Heart left ventricle (tissue), 16 donors: ENCODE data around the gene TM4SF20. TPM values are rescaled to one million over a fixed set of nuclear protein-coding genes. Genes with fewer than 3 reads are reported as not detected.
A peak's percentile ranks its signal among the peaks of the same experiment; 100 is the strongest.

Experiments used
- ATAC-seq, 4 donors: fragments of 200-7000 bp; cut with Tn5 transposase; one replicate each; pipeline ENCODE4 v1.9.1; 2020 to 2022; ENCODE audit warnings: moderate library complexity in 4 of 4, mild to moderate bottlenecking in 3 of 4, moderate number of reproducible peaks in 1 of 4
- DNase-seq, 5 donors: peaks; one replicate each; pipeline ENCODE4 v3.0.0-alpha.2; 2020
- H3K27ac ChIP-seq, 12 donors: fragments of 200-600 bp; sonication (generic) in 4 of 12; one replicate each; pipeline versions ENCODE4 v1.5.0 to v1.8.0; 2016 to 2022; ENCODE audit warnings: mild to moderate bottlenecking in 2 of 12
- H3K27me3 ChIP-seq, 9 donors: fragments of 200-600 bp; sonication (generic) in 2 of 9; one replicate each; pipeline versions ENCODE4 v1.5.1 to v1.8.0; 2016 to 2022; ENCODE audit warnings: mild to moderate bottlenecking in 3 of 9
- H3K36me3 ChIP-seq, 9 donors: fragments of 200-600 bp; sonication (generic) in 2 of 9; one replicate each; pipeline versions ENCODE4 v1.5.0 to v1.8.0; 2018 to 2022; ENCODE audit warnings: mild to moderate bottlenecking in 2 of 9
- H3K4me1 ChIP-seq, 12 donors: fragments of 200-600 bp; sonication (generic) in 4 of 12; one replicate each; pipeline versions ENCODE4 v1.5.0 to v1.8.0; 2016 to 2022; ENCODE audit warnings: mild to moderate bottlenecking in 3 of 12
- H3K4me3 ChIP-seq, 12 donors: fragments of 200-600 bp; sonication (generic) in 4 of 12; one replicate each; pipeline versions ENCODE4 v1.5.0 to v1.8.0; 2017 to 2022; ENCODE audit warnings: mild to moderate bottlenecking in 9 of 12, moderate library complexity in 4 of 12
- H3K9me3 ChIP-seq, 12 donors: fragments of 200-600 bp; sonication (generic) in 4 of 12; one replicate each; pipeline versions ENCODE4 v1.5.0 to v1.8.0; 2016 to 2022; ENCODE audit warnings: mild to moderate bottlenecking in 1 of 12
- POLR2A ChIP-seq, 2 donors: fragments of 450-650 bp; IDR thresholded peaks; one replicate each; pipeline ENCODE4 v1.6.1; 2017; ENCODE audit warnings: antibody characterized with exemption in 2 of 2, mild to moderate bottlenecking in 2 of 2, moderate library complexity in 2 of 2
- WGBS, 4 donors: extraction: QIAGEN DNeasy Blood & Tissue Kit in 2 of 4; methylation state at CpG; one replicate each; pipeline versions ENCODE4 v1.1.5 to v1.1.7; 2013 to 2018; 5-methylcytosine and 5-hydroxymethylcytosine counted together
- intact Hi-C, 10 donors: fragments of 100-400 bp; cut with DNase I; formaldehyde crosslinking; loops; one replicate each; pipeline versions ENCODE4 v1.11.1 to v1.14.2; 2022
- polyA plus RNA-seq, 2 donors: library from polyadenylated mRNA; stranded (reverse); fragments of 200-250 nt; gene quantifications; one replicate each; pipeline ENCODE4 v1.2.3, GENCODE V29; 2013
- total RNA-seq, 9 donors: library from RNA; depleted of rRNA in 2 of 9; stranded (reverse); fragments of >200 nt in 2 of 9; fragmentation: NEBNext Ultra II Directional in 3 of 9; extraction: Animal tissue kit (Norgen Biotek cat#: 25700) in 3 of 9; gene quantifications; one replicate each; pipeline versions ENCODE4 v1.1.0 to v1.2.4, GENCODE V29; 2016 to 2023
- TF ChIP-seq, protein P1 (sequence below), 12 donors: fragments of 200-600 bp; sonication (generic) in 4 of 12; IDR thresholded peaks; one replicate each; pipeline versions ENCODE4 v1.5.0 to v1.8.0; 2018 to 2022; ENCODE audit warnings: antibody characterized with exemption in 12 of 12, mild to moderate bottlenecking in 5 of 12
- donor health status: ischemic (EF 13 %, LVEDD 7.1; RV severe dilation, severe dysfunction).
- donor health status: healthy with polysubstance abuse.
- donor health status: DM: no; HTN: yes; CAD: no.
- donor health status: DM: no; HTN: no; CAD: no.
- donor health status: ischemic (EF 25% LVEDD 6.9; RV normal size, moderate dysfunction).
- donor health status: ischemic (EF 25% LVEDD 5.7; RV mildly dilated, moderate dysfunction).
- donor health status: healthy.
- donor health status: DM: yes; HTN: yes; CAD: no.
- donor health status: ischemic (EF 35%, LVEDD 5.7; RV mildly dilated, moderate dysfunction).
- donor health status: nonischemic (EF 11% LVEDD 7.7; RV severe dilation, severe dysfunction).
- donor health status: DM: yes; HTN: yes; CAD: no.
- donor health status: PGD.
- donor health status: ischemic (EF 29% LVEDD 5.4; RV normal size, mild dysfunction).
- donor health status: nonischemic (EF 23%, LVEDD 6.1; RV moderate dilation, normal function).

The TM4SF20 gene
- total and polyA plus RNA-seq, 11 donors: not detected

DNA sequence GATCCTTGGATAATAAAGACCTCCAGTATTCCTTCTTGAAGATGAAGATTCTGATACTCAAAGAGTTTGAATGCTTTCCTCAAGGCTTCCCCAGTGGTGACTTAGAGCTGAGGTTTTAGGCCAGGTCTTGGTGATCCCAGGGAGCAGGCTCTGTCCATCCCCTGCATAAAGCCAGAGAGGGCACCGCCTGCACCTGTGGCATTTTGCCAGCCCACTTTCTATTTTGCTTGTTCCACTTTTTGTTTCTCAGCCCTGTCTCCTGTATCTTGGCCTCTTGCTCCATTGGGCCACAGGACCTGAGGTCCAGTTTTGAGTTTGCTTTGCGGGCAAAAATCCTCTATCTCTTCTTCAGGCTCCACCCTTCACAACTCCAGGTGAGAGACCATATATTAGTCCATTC, 15.3 kb upstream of the TM4SF20 start:
- Histone ChIP-seq H3K27ac (no peak overlapping the region), H3K36me3 (no peaks in the 10 kb centered on the region), H3K27me3 (no peaks in the 10 kb centered on the region), H3K9me3 (no peaks in the 10 kb centered on the region), H3K4me1 (peaks cover 0 to 11% (median 0%) of the 10 kb centered on the region in 12 donors), H3K4me3 (no peak overlapping the region)
- ATAC-seq (no peak), DNase-seq (no peak)
- 49 to 96% (median 80%) methylated on average over 2 of the region's 2 CpGs for WGBS, 4 donors
- intact Hi-C loops: no loop called here
- TF ChIP-seq, protein P1, sequence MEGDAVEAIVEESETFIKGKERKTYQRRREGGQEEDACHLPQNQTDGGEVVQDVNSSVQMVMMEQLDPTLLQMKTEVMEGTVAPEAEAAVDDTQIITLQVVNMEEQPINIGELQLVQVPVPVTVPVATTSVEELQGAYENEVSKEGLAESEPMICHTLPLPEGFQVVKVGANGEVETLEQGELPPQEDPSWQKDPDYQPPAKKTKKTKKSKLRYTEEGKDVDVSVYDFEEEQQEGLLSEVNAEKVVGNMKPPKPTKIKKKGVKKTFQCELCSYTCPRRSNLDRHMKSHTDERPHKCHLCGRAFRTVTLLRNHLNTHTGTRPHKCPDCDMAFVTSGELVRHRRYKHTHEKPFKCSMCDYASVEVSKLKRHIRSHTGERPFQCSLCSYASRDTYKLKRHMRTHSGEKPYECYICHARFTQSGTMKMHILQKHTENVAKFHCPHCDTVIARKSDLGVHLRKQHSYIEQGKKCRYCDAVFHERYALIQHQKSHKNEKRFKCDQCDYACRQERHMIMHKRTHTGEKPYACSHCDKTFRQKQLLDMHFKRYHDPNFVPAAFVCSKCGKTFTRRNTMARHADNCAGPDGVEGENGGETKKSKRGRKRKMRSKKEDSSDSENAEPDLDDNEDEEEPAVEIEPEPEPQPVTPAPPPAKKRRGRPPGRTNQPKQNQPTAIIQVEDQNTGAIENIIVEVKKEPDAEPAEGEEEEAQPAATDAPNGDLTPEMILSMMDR (IDR thresholded peaks at IDR 0.05): no peak
- TF ChIP-seq POLR2A (IDR thresholded peaks at IDR 0.05): no peak

DNA sequence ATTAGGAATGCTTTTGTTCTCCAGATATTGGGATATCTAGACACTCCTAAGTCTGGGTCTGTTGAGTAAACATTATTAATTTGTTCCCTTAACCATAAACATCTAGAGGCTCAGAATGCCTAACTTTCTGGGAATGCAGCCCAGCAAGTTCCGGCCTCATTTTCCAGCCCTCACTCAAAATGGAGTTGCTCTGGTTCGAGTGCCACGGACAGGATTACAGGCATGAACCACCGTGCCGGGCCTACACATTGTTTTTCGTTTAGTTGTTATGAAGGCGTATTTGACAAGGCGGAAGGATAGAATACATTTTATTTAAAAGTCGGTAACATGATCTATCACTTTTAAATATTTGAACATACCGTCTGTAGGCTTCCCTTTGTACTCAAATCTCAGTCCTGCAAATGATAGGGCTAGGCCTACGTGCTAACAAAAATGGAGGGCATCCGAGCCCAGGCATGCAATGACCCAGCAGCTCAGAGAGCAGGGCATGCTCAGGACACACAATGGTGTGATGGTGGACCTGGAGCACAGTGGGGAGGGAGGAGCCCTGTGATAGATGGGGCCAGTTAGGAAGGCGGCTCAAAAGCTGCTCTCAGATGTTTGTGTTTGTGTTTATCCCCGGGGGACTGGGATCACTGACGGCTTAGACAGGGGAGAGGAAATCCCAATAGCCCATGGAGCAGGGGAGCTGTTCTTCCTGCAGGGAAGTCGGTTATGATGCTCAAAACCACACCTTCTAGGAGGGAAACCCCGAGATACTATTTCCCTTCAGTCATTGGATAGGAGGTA, 11.6 kb upstream of the TM4SF20 start:
- intact Hi-C loops: no loop called here
- peaks cover 0 to 4% (median 0%) of the 10 kb centered on the region in 9 donors for H3K27me3 ChIP-seq
- DNase-seq (no peak), ATAC-seq (peak in 1 of 4 donors; percentile 20)
- H3K9me3 ChIP-seq: peaks cover 0 to 8% (median 0%) of the 10 kb centered on the region in 12 donors
- no peak overlapping the region for H3K4me3 ChIP-seq
- H3K27ac ChIP-seq: no peak overlapping the region
- H3K36me3 ChIP-seq: no peaks in the 10 kb centered on the region
- TF ChIP-seq, protein P1 (IDR thresholded peaks at IDR 0.05): no peak
- no peak for TF ChIP-seq POLR2A (IDR thresholded peaks at IDR 0.05)
- H3K4me1 ChIP-seq: peaks cover 0 to 5% (median 0%) of the 10 kb centered on the region in 12 donors
- WGBS, 4 donors: 83 to 94% (median 84%) methylated on average over 17 of the region's 17 CpGs

DNA sequence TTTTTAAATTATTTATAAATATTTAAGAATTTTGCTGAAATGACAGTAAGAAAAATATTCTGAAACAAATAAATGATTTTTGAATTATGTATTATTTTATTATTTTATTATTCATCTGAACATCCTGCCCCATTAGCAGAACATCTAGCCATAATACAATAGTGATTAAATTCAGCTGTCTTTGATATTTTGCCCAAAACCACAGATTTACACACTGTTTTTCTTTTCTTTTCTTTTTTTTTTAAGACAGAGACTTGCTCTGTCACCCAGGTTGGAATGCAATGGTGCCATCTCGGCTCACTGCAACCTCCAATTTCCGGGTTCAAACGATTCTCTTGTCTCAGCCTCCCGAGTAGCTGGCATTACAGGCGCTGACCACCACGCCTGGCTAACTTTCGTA, 10.6 kb upstream of the TM4SF20 start:
- DNase-seq: no peak
- intact Hi-C loops: no loop called here
- TF ChIP-seq, protein P1 (IDR thresholded peaks at IDR 0.05): no peak
- TF ChIP-seq POLR2A (IDR thresholded peaks at IDR 0.05): no peak
- Histone ChIP-seq H3K36me3 (no peaks in the 10 kb centered on the region), H3K4me1 (peaks cover 0 to 12% (median 0%) of the 10 kb centered on the region in 12 donors), H3K4me3 (no peak overlapping the region), H3K9me3 (peaks cover 0 to 8% (median 0%) of the 10 kb centered on the region in 12 donors), H3K27me3 (peaks cover 0 to 4% (median 0%) of the 10 kb centered on the region in 9 donors), H3K27ac (no peak overlapping the region)
- no peak for ATAC-seq
- 93 to 95% (median 94%) methylated on average over 7 of the region's 7 CpGs for WGBS, 4 donors

DNA sequence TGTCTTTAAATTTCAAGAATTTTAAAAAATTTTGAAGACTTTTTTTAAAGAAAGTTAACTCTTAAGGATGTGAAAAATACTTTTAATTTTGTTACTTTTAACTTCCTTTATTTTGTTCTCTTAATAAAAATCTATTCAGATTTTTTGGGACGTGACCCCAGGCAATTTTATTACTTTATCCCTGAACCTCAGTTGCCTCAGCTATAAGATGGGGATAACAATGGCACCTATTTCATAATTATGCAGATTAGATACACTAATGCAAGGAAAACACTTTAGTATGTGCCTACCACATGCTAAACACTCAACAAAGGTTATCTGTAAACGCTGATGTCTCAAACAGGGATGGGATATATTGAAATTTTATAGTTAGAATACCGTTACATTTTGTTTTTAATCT, 10.1 kb upstream of the TM4SF20 start:
- DNase-seq: no peak
- peaks cover 0 to 8% (median 0%) of the 10 kb centered on the region in 12 donors for H3K9me3 ChIP-seq
- peaks cover 0 to 4% (median 0%) of the 10 kb centered on the region in 9 donors for H3K27me3 ChIP-seq
- no peak overlapping the region for H3K27ac ChIP-seq
- no peaks in the 10 kb centered on the region for H3K36me3 ChIP-seq
- peaks cover 0 to 15% (median 0%) of the 10 kb centered on the region in 12 donors for H3K4me1 ChIP-seq
- ATAC-seq: no peak
- WGBS, 4 donors: 65 to 86% (median 80%) methylated on average over 3 of the region's 3 CpGs
- intact Hi-C loops: no loop called here
- no peak overlapping the region for H3K4me3 ChIP-seq
- TF ChIP-seq, protein P1 (IDR thresholded peaks at IDR 0.05): no peak
- no peak for TF ChIP-seq POLR2A (IDR thresholded peaks at IDR 0.05)
